COLO668 (cell line): Measurements from ENCODE around the gene ATF1.
A peak's percentile ranks its signal among the peaks of the same experiment; 100 is the strongest.

Source experiments
- DNase-seq: peaks from one replicate; lab custom pipeline; 2025; ENCODE audit not compliant: unreplicated experiment; lab: John Stamatoyannopoulos, UW

Gene ATF1

GRCh38 chr12:50763639-50764285, at the start of gene ATF1:
ATF1 (plus strand) TSS chr12:50764101; CDS start chr12:50780146, 16,045 bp downstream.
- peak; percentile 89 for DNase-seq

GRCh38 chr12:50715174-50715573, 48.7 kb upstream of the ATF1 start:
- no peak for DNase-seq

- DNase-seq, result no peak
Measured at GRCh38 chr12:50718760-50719159, 45.1 kb upstream of the ATF1 start.

- no peak for DNase-seq
Measured at GRCh38 chr12:50720085-50720484, 43.8 kb upstream of the ATF1 start.

GRCh38 chr12:50720501-50720900, 43.4 kb upstream of the ATF1 start:
- DNase-seq, result no peak

GRCh38 chr12:50723865-50724264, 40.0 kb upstream of the ATF1 start:
- no peak for DNase-seq

GRCh38 chr12:50725011-50725942, 38.6 kb upstream of the ATF1 start:
- no peak for DNase-seq

- DNase-seq, result no peak
Measured at GRCh38 chr12:50727466-50727865, 36.4 kb upstream of the ATF1 start.

- DNase-seq, result no peak
Measured at GRCh38 chr12:50728417-50728816, 35.5 kb upstream of the ATF1 start.

- DNase-seq, result no peak
Measured at GRCh38 chr12:50728841-50729240, 35.1 kb upstream of the ATF1 start.

- no peak for DNase-seq
Measured at GRCh38 chr12:50732591-50732990, 31.3 kb upstream of the ATF1 start.

- DNase-seq, result no peak
Measured at GRCh38 chr12:50733706-50734105, 30.2 kb upstream of the ATF1 start.

GRCh38 chr12:50734409-50735263, 29.3 kb upstream of the ATF1 start:
- peak; percentile 1 for DNase-seq

GRCh38 chr12:50739611-50740010, 24.3 kb upstream of the ATF1 start:
- no peak for DNase-seq

- DNase-seq, result no peak
Measured at GRCh38 chr12:50740307-50740706, 23.6 kb upstream of the ATF1 start.

GRCh38 chr12:50742776-50743175, 21.1 kb upstream of the ATF1 start:
- DNase-seq, result no peak

GRCh38 chr12:50745861-50746260, 18.0 kb upstream of the ATF1 start:
- DNase-seq, result no peak

- no peak for DNase-seq
Measured at GRCh38 chr12:50746431-50746830, 17.5 kb upstream of the ATF1 start.

- no peak for DNase-seq
Measured at GRCh38 chr12:50747817-50748216, 16.1 kb upstream of the ATF1 start.

GRCh38 chr12:50749459-50749882, 14.4 kb upstream of the ATF1 start:
- no peak for DNase-seq

GRCh38 chr12:50750366-50750765, 13.5 kb upstream of the ATF1 start:
- no peak for DNase-seq
